ENCODE data around the gene SLC5A5.

DNA sequence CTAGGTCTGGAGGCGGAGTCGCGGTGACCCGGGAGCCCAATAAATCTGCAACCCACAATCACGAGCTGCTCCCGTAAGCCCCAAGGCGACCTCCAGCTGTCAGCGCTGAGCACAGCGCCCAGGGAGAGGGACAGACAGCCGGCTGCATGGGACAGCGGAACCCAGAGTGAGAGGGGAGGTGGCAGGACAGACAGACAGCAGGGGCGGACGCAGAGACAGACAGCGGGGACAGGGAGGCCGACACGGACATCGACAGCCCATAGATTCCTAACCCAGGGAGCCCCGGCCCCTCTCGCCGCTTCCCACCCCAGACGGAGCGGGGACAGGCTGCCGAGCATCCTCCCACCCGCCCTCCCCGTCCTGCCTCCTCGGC lies at the start of gene SLC5A5:
- TF ChIP-seq CTCF (IDR thresholded peaks at IDR 0.05 in 2 of 3, conservative IDR thresholded peaks at IDR 0.05 in 1 of 3; ENCODE audit: control insufficient read depth in 2 of 3, extremely low read depth in 1 of 3, insufficient read depth in 1 of 3, low read depth in 3 of 3, low read length in 3 of 3) (no peak), EZH2 (IDR thresholded peaks at IDR 0.05; ENCODE audit: borderline replicate concordance, control insufficient read depth, low read depth, low read length) (no peak), CBX3 (IDR thresholded peaks at IDR 0.05; ENCODE audit: borderline replicate concordance, low read depth) (no peak), ATF3 (IDR thresholded peaks at IDR 0.05; ENCODE audit: borderline replicate concordance, extremely low read depth, low read depth, low read length) (no peak), USF1 (IDR thresholded peaks at IDR 0.05; ENCODE audit: borderline replicate concordance, extremely low read length, insufficient read depth, low read depth, low read length) (no peak), RAD51 (IDR thresholded peaks at IDR 0.05) (no peak), TAF1 (IDR thresholded peaks at IDR 0.05; ENCODE audit: borderline replicate concordance, low read depth, low read length) (no peak), EP300 (IDR thresholded peaks at IDR 0.05; ENCODE audit: borderline replicate concordance in 1 of 2, control insufficient read depth in 1 of 2, low read depth in 2 of 2, low read length in 2 of 2) (no peak), MAX (IDR thresholded peaks at IDR 0.05; ENCODE audit: low read depth, low read length) (no peak), ZBTB40 (IDR thresholded peaks at IDR 0.05; ENCODE audit: borderline replicate concordance) (no peak), E2F4 (IDR thresholded peaks at IDR 0.05; ENCODE audit: low read depth, low read length) (no peak), CBFB (IDR thresholded peaks at IDR 0.05; ENCODE audit: low read depth) (no peak), YY1 (IDR thresholded peaks at IDR 0.05; ENCODE audit: low read depth, low read length) (no peak)
